ENCODE measurements around the gene PCCA. TPM values are rescaled to one million over a fixed set of nuclear protein-coding genes. Genes with fewer than 3 reads are reported as not detected.

Gene PCCA
- total RNA-seq, 1 experiment from 2014 or later: 16.1 TPM

- no peak overlapping the region for H2AFZ ChIP-seq
- ChIA-PET CTCF (no interaction called here), POLR2A (ENCODE audit: unreplicated experiment) (no interaction called here)
- no peak overlapping the region for H3K27ac ChIP-seq
- no peak overlapping the region for H3K4me2 ChIP-seq
- H3K4me3 ChIP-seq: no peak overlapping the region
- H3F3A ChIP-seq (ENCODE audit: insufficient read depth, low read depth): peaks cover 20% of the 10 kb centered on the region; the same call in 1 of the 2 replicates
- BruUV-seq (replicated peaks): no TSS peak
- peaks cover 21% of the 10 kb centered on the region for H3K4me1 ChIP-seq (replicated peaks; ENCODE audit: insufficient read depth)
- no peaks in the 10 kb centered on the region; the same call in 1 of the 2 replicates for H3K9me3 ChIP-seq (ENCODE audit: insufficient read depth, low read depth)
- H4K20me1 ChIP-seq (ENCODE audit: insufficient read depth): no peaks in the 10 kb centered on the region
- no peaks in the 10 kb centered on the region for H3K79me2 ChIP-seq (ENCODE audit: low read depth)
- DNase-seq: no peak
- intact Hi-C loops (cut with micrococcal nuclease; ENCODE audit: unreplicated experiment): no loop called here
- TF ChIP-seq CTCF (conservative IDR thresholded peaks at IDR 0.05): no peak
- no peak for TF ChIP-seq EZH2 (IDR thresholded peaks at IDR 0.05; ENCODE audit: low read depth)
- H3K9me2 ChIP-seq (ENCODE audit: insufficient read depth): no peaks in the 10 kb centered on the region
- H3K27me3 ChIP-seq (ENCODE audit: insufficient read depth, low read depth): no peaks in the 10 kb centered on the region
- no peaks in the 10 kb centered on the region for H3K36me3 ChIP-seq (ENCODE audit: low read depth)
These were observed 272.6 kb downstream of the PCCA start for GRCh38 chr13:100361504-100361903.

DNA sequence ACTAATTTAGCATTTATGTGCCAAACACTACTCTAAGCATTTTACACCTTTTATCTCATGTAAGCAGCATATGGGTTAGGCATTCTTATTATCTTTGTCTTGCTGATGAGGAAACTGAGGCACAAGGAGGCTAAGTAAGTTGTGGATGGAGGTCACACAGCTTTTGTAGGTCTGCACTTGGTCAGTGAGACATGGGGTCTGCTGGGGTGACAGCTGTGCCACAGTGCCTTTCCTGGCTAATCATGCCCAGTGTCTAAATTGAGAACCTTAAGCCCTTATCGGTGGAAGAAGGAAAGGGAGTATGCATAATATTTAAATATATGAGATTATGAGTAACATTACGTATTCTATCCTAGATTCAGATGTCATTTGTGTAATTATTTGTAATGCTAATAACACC, 273.5 kb downstream of the PCCA start:
- Histone ChIP-seq H3K27ac (no peak overlapping the region), H3K4me1 (replicated peaks; ENCODE audit: insufficient read depth) (peaks cover 21% of the 10 kb centered on the region), H3K4me2 (no peak overlapping the region), H3K9me2 (ENCODE audit: insufficient read depth) (no peaks in the 10 kb centered on the region), H3K27me3 (ENCODE audit: insufficient read depth, low read depth) (no peaks in the 10 kb centered on the region), H3F3A (ENCODE audit: insufficient read depth, low read depth) (peaks cover 20% of the 10 kb centered on the region; the same call in 1 of the 2 replicates), H3K79me2 (ENCODE audit: low read depth) (no peaks in the 10 kb centered on the region), H3K36me3 (ENCODE audit: low read depth) (no peaks in the 10 kb centered on the region), H3K4me3 (no peak overlapping the region), H4K20me1 (ENCODE audit: insufficient read depth) (no peaks in the 10 kb centered on the region), H2AFZ (no peak overlapping the region), H3K9me3 (ENCODE audit: insufficient read depth, low read depth) (no peaks in the 10 kb centered on the region; the same call in 1 of the 2 replicates)
- POLR2A ChIA-PET (ENCODE audit: unreplicated experiment): no interaction called here
- BruUV-seq (replicated peaks): no TSS peak
- intact Hi-C loops (cut with micrococcal nuclease; ENCODE audit: unreplicated experiment): no loop called here
- no peak for TF ChIP-seq CTCF (conservative IDR thresholded peaks at IDR 0.05)
- TF ChIP-seq EZH2 (IDR thresholded peaks at IDR 0.05; ENCODE audit: low read depth): no peak
- DNase-seq: no peak
- CTCF ChIA-PET: no interaction called here

DNA sequence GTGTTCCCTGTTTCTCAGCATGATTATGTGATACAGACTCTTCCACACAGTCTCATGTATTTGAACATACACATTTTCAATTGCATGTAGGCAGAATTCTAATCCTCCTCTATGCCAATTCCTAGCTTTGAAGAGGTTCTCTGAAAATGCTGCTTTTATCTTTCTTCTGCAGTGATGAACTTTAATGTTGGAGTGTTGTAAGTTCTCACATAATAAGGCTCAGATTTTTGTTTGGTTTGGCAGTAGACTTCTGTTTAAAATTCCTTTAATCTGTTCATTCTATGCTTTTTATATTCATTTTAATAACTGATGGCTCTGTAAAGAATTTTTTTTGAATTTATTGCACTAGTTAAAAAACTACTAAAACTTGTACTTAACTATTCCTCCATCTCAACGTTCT, 273.9 kb downstream of the PCCA start:
- 0 out of 2 replicates have a peak overlapping the region, but pooled peaks have one; percentile 26 for H3K4me2 ChIP-seq

More for the DNA sequence above, 273.9 kb downstream of the PCCA start:
- H3F3A ChIP-seq (ENCODE audit: insufficient read depth, low read depth): peaks cover 20% of the 10 kb centered on the region; the same call in 1 of the 2 replicates
- no peak overlapping the region for H3K27ac ChIP-seq
- POLR2A ChIA-PET (ENCODE audit: unreplicated experiment): no interaction called here
- TF ChIP-seq EZH2 (IDR thresholded peaks at IDR 0.05; ENCODE audit: low read depth) (no peak), CTCF (conservative IDR thresholded peaks at IDR 0.05) (no peak)
- no peak overlapping the region for H3K4me3 ChIP-seq
- H3K36me3 ChIP-seq (ENCODE audit: low read depth): no peaks in the 10 kb centered on the region
- DNase-seq: no peak
- no peaks in the 10 kb centered on the region for H3K9me2 ChIP-seq (ENCODE audit: insufficient read depth)
- intact Hi-C loops (cut with micrococcal nuclease; ENCODE audit: unreplicated experiment): no loop called here
- no TSS peak for BruUV-seq (replicated peaks)
- no peaks in the 10 kb centered on the region for H3K79me2 ChIP-seq (ENCODE audit: low read depth)
- no peaks in the 10 kb centered on the region for H3K27me3 ChIP-seq (ENCODE audit: insufficient read depth, low read depth)
- CTCF ChIA-PET: no interaction called here
- H2AFZ ChIP-seq: no peak overlapping the region
- no peaks in the 10 kb centered on the region; the same call in 1 of the 2 replicates for H3K9me3 ChIP-seq (ENCODE audit: insufficient read depth, low read depth)
- H3K4me1 ChIP-seq (replicated peaks; ENCODE audit: insufficient read depth): peaks cover 21% of the 10 kb centered on the region
- no peaks in the 10 kb centered on the region for H4K20me1 ChIP-seq (ENCODE audit: insufficient read depth)

All from PC-9 (cell line).